NCI-H1694 (cell line): ENCODE results near the gene ARL15.

ENCODE experiments used
- DNase-seq: peaks from one replicate; lab custom pipeline; 2025; lab: John Stamatoyannopoulos, UW

Gene ARL15

GRCh38 chr5:54206580-54207229 lies 103.7 kb downstream of the ARL15 start:
- DNase-seq = no peak

DNA sequence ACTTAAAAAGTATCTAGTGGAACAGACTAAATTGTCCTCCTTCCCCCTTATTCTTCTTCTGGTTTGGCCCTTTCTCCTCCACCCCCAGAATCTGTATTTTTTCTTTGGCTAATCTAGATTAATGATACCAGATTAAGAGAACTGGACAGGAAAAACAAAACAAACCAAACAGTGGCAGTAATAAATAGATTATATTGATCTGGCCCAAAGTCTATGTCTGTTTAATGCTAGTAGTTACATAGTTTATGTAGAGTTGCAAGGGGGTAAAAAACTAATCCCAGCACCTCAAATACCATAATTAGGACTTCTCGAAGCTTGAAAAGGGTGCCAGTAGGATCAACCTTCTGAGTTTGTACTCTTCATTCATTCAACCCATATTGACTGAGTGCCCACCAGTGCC lies 104.5 kb downstream of the ARL15 start:
- no peak for DNase-seq

DNA sequence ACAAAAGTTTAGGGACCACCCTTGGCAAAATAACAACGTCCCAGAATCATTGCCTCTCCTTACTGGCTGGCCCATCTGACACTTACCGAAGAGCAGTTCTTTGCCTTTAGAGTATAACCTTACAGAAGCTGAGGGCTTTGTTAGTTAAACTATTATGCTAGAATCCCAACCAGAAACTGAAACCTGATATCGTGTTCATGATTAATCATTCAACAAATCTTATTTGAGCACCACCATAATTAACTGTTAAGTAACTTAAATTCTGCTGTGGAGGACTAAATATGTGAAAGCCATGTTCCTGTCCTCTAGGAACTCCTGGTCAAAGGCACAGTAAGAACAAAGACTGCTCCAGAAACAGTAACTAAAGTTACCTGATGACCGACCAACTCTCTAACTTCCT lies 104.9 kb downstream of the ARL15 start:
- DNase-seq = no peak

GRCh38 chr5:54197018-54197417 lies 113.4 kb downstream of the ARL15 start:
- no peak for DNase-seq

GRCh38 chr5:54195701-54196100 lies 114.7 kb downstream of the ARL15 start:
- no peak for DNase-seq

- no peak for DNase-seq
Measured at GRCh38 chr5:54194318-54194717, 116.1 kb downstream of the ARL15 start.

- DNase-seq = no peak
Measured at GRCh38 chr5:54187694-54188093, 122.7 kb downstream of the ARL15 start.

DNA sequence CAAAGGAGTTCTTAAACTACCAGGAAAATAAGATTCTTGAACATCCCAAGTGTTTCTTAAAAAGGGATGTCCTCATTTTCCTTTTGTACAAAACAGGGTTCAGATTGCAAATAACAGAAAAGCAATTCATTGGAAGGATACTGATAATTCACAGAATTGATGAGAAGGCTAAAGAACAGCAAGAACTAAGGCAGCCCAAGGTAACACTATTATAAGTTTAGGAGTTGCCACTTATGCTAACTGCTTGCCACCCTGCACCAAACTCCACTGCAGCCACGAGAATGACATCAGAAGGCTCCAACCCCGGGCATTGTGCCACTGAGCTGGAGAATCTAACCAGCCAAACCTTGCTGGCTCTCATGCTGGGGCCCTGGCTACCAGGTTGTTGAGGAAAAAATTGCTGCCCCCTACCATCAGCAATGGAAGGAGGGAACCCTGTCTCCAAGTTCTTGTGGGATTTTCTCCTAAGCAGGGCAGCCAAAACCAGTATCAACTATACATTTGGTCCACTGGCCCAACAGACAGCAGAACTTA lies 123.4 kb downstream of the ARL15 start:
- DNase-seq = no peak

- no peak for DNase-seq
Measured at GRCh38 chr5:54186108-54186507, 124.3 kb downstream of the ARL15 start.

GRCh38 chr5:54184806-54185205 lies 125.6 kb downstream of the ARL15 start:
- DNase-seq = no peak

DNA sequence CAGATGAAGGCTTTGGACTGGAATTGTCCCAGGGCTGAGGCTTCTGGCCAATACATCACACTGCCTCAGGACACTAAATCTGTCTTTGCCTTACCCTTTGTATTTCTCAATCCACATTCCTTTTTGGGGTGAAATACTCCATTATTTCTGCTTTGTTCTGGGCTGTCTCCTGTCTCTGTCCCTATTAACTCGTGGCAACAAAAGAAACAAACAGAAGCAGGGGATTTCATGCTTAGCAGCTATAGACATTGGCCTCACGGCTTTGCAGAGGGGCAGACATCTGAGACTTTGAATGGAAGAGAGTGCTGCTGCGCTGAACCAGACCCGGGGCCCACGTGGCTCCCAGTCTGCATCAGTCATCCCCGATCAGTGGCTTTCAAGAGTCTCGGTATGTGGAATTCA lies 129.7 kb downstream of the ARL15 start:
- no peak for DNase-seq

DNA sequence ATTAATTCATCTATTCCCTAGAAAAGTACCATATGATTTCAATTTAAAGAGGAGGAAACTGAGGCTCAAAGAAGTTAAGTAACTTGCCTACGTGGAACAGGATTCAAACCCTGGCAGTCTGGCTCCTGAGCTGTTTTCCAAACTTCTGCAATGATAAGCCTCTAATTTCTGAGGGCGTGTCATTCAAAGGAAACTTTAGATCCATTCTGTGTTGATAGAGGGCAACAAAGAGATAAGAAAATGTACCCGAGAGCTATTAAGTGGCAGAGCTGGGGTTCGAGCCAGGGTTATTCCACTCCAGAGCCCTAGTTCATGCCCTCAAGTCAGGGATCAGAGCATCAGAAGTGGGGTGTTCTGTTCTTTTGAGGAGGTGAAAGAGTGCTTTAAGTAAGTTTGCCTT lies 131.4 kb downstream of the ARL15 start:
- no peak for DNase-seq

DNA sequence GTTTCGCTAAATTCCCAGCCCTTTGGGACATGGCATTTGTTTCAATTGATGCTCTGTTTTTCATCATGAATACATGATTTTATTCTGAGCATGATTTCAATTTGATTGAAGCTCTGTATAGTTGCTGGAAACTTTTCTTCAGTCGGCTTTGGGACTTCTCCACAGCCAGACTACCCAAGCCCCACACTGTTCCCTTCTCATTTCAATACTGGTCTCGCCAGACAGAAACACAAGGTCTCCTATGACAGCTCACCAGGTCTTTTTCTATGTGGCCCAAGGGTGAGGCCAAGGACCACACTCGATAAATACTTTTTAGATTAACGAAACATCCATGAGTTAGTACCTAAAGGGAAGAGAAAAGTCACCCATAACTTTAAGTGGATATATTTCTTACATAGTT lies 132.2 kb downstream of the ARL15 start:
- DNase-seq = no peak

DNA sequence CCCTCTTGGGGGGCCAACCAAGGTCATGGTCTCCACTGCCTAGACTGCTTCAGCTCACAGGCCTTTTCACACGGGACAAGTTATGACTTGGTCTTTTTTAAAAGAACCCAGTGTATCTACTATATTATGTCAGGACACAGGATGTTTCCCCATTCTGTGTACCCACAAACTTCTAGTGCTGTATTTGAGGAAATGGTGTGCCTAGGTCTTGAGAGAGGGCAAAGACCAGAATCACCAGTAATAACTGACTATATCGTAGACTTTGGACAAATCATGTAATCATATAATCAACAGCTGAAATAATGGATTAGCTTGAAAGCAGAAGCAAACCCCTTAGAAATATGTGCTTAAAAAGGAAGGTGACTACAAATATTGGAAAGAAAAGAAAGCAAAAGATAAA lies 133.3 kb downstream of the ARL15 start:
- DNase-seq = no peak

DNA sequence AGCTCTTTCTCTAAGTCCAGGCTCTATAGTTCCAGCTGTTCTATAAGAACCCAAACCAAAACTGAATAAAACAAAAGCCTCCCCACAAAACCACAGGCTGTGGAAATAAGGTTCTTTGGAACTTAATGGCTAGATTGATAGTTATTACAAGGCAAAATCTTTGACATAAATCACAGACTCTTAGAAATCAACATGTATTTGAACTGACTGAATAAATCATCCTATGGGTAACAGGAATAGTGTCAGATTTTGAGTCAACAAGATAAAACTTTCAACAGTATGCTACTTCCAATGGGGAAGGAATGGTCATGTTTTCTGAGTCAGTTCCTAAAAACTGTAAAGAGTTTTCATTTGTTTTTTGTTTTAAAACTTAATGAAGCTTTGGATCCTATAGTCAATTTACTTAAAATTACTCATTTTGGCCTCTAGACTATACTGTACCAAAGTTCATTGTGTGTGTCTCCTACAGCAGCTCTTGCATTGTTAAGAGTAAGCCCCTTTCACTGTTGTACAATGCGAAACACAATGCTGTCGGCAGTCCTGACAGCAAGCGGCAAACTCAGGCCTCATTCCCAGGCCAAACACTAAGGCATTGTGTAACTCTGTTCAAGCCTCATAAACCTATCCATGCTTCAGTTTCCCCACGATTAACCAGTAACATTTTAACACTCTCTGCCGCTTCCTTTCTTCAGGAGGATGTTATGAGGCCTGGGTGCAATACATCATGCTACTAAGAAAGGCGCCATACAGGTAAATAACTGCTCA lies 134.1 kb downstream of the ARL15 start:
- no peak for DNase-seq

DNA sequence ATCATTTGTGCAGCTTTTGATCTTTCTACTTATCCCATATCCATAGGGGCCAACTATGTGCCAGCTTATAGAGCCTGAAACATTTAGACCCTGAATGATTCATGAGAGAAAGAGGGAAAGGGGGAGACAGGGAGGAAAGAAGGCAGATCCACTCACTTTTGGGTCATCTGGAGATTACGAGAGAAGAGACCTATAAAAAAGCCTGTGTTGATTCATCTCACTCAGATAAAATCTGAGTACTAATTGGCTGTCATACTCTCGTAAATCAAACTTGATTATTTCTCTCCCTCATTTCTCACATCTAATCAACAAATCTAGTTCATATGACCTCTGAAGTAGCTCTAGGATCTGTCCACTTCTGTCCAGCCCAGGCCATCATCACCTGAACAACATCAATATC lies 137.1 kb downstream of the ARL15 start:
- DNase-seq = no peak

DNA sequence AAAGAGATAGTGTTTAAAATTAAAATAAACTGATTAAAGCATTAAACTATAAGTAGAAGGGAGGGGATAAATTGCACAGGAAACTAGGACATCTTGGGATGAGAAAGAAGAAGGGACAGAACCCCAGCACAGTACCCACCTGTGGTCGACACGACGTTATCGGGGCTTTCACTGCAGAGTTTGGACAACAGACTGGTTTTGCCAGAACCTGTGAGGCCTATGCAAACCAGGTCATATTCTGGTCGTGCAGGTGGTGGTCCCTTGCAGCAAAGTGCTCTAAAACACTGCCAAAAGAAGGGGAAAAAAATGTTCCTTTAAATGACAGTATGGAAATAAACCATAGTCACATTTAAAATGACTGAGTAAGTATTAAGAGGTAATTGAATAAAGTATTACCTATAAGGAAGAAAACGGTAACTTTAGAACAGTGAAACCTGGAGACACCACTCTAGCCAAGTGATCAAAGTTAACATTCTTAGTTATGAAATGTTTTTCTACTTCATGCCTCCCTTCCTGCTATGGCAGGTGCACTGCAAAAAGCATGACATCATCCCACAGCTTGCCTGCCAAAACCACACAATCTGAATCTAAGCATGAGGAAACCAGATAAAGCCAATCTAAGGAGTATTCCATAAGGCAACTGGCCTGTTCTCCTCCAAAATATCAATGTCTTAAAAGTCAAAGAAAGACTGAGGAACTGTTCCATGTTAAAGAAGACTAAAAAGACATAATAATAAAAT lies 138.6 kb downstream of the ARL15 start:
- DNase-seq = no peak

GRCh38 chr5:54165687-54166086 lies 144.7 kb downstream of the ARL15 start:
- no peak for DNase-seq

- DNase-seq = no peak
Measured at GRCh38 chr5:54162184-54162583, 148.2 kb downstream of the ARL15 start.

DNA sequence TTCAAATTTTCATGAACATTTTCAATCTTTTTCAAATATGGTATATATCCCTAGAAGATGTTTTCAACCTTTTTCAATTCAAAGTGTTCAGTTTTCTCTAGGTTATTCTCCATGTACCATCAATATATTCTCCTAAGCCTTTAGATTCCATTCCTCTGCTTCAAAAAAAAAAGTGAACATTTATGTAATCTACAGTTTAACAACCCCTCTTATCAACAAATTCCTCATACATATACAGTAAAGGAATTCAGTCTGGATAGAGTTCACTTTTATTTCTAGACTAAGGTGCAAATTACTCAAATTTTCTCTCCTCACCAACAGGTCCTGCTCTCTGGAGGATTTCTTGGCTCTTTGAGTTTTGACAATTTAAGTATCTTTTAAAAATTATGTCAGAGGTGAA lies 150.0 kb downstream of the ARL15 start:
- no peak for DNase-seq

DNA sequence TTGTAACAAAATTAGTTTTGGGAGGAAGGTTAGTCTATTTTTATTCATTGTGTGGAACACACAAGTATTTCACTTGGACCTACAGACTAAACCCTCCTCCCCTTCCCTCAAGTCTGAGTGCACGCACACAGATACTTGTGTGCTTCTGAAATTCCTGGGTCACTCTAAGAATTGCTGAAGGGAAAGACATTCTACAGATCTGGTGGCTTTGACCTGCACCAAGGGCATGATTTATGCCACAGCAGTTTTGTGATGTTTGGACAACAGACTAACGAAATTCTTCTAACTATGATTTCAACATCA lies 150.5 kb downstream of the ARL15 start:
- DNase-seq = no peak

DNA sequence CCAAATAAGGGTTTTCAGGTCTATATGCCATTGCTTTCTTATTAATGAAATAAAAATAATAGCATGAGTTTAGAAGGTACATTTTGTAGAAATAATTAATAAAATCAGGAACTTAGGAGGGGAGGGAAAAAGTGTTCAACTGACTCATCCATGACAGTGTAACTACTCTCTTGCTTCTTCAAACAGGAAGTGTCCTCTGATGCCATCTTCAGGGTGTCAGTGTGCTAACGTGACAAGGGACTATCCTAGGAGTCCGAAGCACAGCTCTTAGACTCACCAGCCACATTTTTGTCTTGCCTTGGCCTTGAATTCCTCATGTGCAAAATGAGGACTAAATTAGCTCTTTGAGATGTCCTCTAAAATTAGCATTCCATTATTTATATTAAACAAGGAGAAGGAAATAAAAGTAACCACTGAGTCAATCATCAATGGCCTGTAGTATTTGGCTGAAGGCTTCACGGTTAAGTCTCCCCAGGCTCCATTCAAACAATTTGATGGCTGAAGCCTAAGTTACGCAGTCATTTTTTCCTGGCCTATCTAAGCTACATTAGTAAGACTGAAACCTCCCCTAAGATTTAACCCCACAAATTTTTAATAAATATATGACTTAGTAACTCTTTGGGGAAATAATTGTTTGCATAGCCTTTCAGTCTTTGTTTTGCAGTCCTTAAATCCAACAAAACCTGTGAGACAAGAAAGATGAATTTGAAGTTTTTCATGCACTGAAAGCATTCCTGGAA lies 151.1 kb downstream of the ARL15 start:
- DNase-seq = no peak
